ENCODE measurements around the gene KRTAP2-2.
"Not testable (repeated sequence)": the region's sequence is repeated elsewhere in the genome, so short reads cannot be mapped to it uniquely, and the experiment has no call there.

The KRTAP2-2 gene

DNA sequence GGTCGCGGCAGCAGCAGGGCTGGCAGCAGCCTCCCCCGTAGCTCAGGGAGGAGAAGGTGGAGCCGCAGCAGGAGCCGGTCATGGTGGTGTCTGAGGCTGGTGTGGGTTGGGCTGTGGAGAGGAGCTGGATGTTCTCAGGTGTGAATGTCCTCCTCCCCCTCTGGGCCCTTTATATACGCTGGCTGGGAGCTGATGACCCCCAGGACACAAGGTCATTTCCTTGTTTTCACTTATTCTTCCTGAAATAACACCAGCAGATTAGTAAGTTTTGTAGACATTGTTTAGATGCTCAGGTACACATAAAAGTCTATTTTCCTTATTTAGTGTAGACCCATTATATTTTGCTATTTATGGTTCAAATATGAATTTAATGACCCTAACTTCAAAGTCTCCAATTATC, at the start of gene KRTAP2-2:
KRTAP2-2 (minus strand) TSS at position 101 of the 400 bp plus-strand sequence; CDS start at position 82, 19 bp downstream.
- DNase-seq: not testable (repeated sequence)

DNA sequence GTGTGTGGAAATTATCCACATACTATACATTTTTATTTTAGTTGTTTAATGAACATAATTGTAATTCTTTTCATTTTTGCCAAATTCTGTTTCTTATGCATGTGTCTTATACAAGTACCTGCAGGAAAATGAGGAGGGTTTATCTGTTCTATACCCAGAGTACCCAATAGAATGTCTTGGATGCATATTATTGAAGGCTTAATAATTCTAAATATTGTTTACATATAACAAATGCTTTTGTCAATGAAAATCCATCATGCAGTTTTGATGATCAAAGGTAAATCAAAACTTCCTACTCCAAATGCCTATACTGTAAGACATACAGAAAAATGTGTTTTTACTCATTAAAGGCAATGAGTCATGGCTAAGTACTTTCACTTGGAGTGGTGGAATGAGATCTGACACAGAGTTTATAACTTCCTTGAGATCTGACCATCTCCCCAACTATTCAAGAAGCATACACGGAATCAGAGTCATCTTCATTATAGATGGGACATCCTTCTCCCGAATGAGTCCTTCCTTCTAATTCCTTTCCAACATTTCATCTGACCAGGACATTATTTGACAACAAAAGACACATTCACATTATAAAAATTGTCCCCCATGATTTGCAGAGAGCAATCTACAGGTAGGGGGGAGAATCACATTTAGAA, 49.5 kb upstream of the KRTAP2-2 start:
- DNase-seq: not testable (repeated sequence)

DNA sequence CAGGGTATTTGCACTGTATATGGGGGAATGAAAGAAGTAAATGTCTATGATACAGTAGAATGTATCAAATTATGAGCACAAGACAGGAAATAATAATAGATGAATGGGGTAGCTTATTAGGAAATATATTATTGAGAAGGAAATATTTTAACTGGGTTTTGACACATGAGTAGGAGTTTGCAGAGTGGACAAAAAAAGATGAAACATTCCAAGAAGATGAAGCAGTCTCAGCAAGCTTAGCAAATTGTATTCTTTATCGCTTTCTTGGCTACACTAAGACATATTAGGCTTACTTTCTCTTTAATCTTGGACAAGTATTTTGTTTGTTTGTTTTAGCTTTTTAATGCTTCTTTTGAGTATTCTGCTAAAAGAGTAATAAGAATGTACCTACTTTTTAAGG, 48.9 kb upstream of the KRTAP2-2 start:
- DNase-seq: no peak

GRCh38 chr17:41101586-41102259, 46.7 kb upstream of the KRTAP2-2 start, which contains the start of gene KRTAP4-16:
Gene KRTAP4-16, minus strand, starts transcription at chr17:41102209. Its CDS starts 0 bp downstream, at chr17:41102209.
- DNase-seq: no peak

DNA sequence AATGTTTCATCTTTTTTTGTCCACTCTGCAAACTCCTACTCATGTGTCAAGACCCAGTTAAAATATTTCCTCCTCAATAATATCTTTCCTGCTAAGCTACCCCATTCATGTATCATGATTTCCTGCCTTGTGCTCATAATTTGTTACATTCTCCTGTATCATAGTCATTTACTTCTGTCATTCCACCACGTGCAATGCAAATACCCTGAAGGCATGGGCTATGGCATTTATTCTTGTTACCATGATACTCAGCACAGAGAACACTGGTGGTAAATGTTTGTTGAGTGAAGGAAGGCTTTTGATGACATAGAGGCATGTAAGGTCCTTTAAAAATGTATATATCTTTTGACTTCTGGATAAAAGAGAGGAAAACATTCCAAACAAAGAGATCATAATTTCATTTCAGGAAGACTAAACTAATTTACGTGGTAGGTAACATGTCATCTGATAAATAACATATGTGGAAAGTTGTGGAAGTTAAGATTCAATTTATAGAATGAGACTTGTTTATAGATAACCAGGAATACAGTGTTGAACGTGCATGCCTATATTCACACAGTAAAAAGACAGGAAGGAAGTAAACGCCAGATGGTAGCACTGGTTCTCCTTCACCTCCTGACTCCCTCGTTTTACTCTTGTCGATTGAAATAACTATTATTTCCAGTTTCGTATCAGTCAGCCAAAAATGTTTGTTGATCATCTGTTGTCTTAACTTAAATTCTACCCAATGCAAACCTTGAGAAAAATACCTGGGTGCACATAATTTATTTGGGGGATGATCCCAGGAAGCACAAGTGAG, 44.9 kb upstream of the KRTAP2-2 start:
- not testable (repeated sequence) for DNase-seq

GRCh38 chr17:41098481-41098880, 43.5 kb upstream of the KRTAP2-2 start:
- DNase-seq: no peak

GRCh38 chr17:41098042-41098441, 43.0 kb upstream of the KRTAP2-2 start, which contains the start of gene KRTAP4-8:
Gene KRTAP4-8, minus strand, starts transcription at chr17:41098142. Its CDS starts 58 bp downstream, at chr17:41098084.
- no peak for DNase-seq

DNA sequence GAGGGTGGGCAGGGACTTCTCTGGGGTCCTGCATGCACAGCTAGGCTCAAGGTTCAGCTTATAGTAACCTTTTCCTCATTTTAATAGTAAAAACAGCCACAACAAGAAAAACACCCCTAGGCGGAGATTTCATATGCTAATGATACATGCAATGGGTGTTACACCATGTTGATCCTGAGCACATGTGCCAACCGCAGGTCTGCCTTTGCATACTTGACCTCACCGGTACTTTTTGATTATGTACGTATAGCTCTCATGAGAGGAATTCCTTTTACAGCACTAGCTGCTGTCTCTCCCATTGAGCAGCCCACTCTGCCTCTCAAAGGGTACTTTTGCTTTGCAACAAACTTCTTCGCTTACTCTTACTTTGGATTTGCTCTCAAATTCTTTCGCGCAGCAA, 41.0 kb upstream of the KRTAP2-2 start:
- no peak for DNase-seq

GRCh38 chr17:41088760-41089352, 33.8 kb upstream of the KRTAP2-2 start:
- DNase-seq: not testable (repeated sequence)

GRCh38 chr17:41084100-41084856, 29.2 kb upstream of the KRTAP2-2 start, which contains the start of gene KRTAP4-7:
Gene KRTAP4-7, plus strand, starts transcription at chr17:41084150. Its CDS starts 57 bp downstream, at chr17:41084207.
- not testable (repeated sequence) for DNase-seq

GRCh38 chr17:41083427-41083826, 28.4 kb upstream of the KRTAP2-2 start:
- DNase-seq: not testable (repeated sequence)

- no peak for DNase-seq
Observed at GRCh38 chr17:41082626-41083025, 27.6 kb upstream of the KRTAP2-2 start.

- no peak for DNase-seq
Observed at GRCh38 chr17:41076788-41077187, 21.8 kb upstream of the KRTAP2-2 start.

DNA sequence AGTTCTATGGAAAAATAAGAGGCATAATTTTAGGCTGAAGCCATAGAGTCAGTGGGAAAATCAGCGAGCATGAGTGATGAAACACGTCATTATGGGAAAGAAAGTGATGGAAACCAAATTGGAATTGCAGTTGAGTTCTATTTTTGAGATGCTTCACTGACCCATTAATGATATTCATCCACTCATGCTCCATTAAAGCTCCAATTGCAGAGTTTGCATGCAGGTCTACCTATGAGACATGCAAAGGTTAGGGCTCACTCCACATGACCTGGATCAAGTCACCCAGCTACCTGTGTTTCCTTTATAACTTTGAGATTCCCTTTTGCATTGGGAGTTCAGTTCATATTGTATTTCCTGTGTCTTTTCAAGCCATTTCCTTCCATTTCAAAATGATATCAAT, 18.6 kb upstream of the KRTAP2-2 start:
- no peak for DNase-seq

DNA sequence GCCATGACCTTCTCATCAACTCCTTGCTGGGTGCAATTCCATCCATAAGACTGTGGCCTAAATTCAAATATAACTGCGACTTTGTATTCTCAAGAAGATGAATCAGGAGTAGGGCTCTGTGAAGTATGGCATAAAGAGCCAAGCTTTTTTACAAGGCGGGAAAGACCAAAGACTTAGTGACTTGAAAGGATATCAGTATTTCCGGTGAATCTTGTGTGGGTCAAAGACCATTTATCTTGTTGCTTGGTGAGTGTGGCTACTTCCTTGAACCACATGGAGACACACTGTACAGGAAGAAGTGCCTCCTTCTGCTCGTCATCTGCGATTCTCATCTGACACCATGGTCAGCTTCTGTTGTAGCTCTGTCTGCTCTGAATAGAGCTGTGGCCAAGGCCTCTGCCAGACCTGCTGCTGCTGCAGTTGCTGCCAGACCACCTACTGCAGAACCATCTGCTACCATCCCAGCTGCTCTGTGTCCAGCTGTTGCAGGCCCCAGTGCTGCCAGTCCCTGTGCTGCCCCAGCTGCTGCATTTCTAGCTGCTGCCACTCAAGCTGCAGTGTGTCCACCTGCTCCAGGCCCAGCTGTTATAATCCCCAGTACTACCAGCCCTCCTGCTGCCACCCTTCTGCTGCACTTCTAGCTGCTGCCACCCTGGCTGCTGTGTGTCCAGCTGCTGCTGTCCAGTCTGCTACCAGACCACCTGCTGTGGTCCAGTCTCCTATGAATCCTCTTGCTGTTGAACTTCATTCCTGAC, 16.8 kb upstream of the KRTAP2-2 start:
- DNase-seq: no peak

DNA sequence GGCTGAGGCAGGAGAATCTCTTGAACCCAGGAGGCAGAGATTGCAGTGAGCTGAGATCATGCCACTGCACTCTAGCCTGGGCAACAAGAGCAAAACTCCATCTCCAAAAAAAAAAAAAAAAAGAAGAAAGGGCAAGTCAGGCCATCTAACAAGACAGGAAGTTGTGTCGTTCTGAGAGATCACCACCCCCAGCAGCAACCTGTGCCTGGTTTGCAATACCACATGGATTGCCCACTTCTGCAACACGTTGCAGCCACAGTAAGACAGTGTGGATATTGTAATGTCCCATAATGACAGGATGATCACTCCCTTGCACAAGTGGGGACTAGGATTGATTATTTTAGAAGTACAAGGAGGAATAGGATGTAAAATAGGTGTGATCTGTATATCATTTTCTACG, 14.0 kb upstream of the KRTAP2-2 start:
- no peak for DNase-seq

- DNase-seq: no peak
Observed at GRCh38 chr17:41067281-41067680, 12.3 kb upstream of the KRTAP2-2 start.

DNA sequence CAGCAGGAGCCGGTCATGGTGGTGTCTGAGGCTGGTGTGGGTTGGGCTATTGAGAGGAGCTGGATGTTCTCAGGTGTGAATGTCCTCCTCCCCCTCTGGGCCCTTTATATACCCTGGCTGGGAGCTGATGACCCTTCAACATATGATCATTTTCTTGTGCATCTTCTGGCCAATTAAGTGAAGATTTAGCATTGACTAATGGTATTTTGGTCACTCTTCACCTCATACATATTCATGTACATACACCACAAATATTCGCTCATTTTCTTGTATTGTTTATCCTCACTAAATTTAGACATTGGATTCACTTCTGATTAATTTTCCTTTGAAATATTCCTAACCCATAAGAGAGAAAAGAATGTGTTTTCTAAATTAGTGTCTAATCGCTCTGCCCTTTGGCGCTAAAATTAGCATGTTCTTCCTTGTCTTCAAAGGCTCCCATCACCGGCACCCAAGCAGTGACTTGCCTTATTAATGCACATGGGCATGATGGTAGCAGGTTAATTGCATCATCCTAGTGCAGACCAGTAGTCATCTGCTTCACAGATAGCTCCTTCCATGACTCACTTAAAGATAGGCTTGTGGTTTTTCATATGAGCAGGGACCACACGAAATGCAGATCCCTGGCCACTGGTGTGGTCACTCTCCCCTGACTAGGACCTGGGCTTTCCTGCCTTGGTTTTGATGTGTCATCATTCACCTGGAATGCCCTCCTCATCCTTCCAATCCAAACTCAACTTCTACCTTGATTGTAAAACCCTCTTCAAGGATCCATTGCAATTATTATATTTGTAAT, 11.0 kb upstream of the KRTAP2-2 start, which contains the start of gene KRTAP2-4:
KRTAP2-4 (minus strand) TSS at position 51 of the 796 bp plus-strand sequence; CDS start at position 17, 34 bp downstream.
- no peak for DNase-seq

DNA sequence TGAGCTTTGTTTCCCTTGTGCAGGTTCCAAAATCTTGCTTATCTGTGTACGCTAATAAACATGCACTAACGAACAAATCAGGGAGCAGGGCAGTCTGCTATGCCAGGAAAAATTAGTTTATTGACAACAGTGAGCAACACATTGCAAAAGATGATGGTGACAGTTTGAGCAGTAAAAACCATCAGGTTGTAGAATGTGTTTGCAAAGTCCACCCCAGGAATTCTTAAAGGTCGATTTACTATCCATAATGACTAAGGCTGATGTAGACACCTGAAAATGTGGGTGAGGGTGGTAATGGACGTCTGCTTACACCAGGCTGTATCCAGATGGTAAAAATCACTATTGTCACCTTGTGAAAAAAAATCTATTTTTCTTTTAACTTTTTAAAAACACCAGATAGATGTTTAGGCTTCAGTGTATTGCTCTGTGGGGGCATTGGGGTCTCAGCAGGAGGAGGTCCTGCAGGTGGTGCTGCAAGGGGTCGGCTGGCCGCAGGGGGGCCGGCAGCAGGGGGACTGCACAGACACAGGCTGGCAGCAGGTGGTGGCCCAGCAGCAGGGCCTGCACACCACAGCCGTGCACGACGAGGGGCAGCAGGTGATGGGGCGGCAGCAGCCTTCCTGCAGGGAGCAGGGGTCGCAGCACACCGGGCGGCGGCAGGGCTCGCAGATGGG, 10.1 kb upstream of the KRTAP2-2 start:
- not testable (repeated sequence) for DNase-seq

GRCh38 chr17:41064301-41064700, 9.3 kb upstream of the KRTAP2-2 start:
- DNase-seq: no peak

All from CD4-positive, alpha-beta T cell treated with Interleukin-17A for 1 hour (primary cell).